Neuronal stem cell (in vitro differentiated cells): ENCODE measurements around the gene ZNF722. TPM values are rescaled to one million over a fixed set of nuclear protein-coding genes. Genes with fewer than 3 reads are reported as not detected.
"Not testable (repeated sequence)": the region's sequence is repeated elsewhere in the genome, so short reads cannot be mapped to it uniquely, and the experiment has no call there.

Experiments used
- DNase-seq: peaks from one replicate; pipeline ENCODE4 v3.0.0-alpha.2; 2013; ENCODE audit warnings: low spot score
- H2AFZ ChIP-seq: one replicate; pipeline ENCODE4 v1.6.1; 2013; ENCODE audit warnings: mild to moderate bottlenecking, low read length, inconsistent platforms
- H2AK5ac ChIP-seq: 2 replicates; pipeline ENCODE4 v1.6.1; 2013; ENCODE audit warnings: low read depth, mild to moderate bottlenecking, inconsistent platforms, low read length, moderate library complexity, mixed read lengths
- H2BK120ac ChIP-seq: 2 replicates; pipeline ENCODE4 v1.6.1; 2013; ENCODE audit warnings: low read depth, mild to moderate bottlenecking, inconsistent platforms, low read length, moderate library complexity, mixed read lengths
- H2BK12ac ChIP-seq: one replicate; pipeline ENCODE4 v1.6.1; 2013; ENCODE audit warnings: low read length, inconsistent platforms
- H2BK15ac ChIP-seq: 2 replicates; pipeline ENCODE4 v1.6.1; 2013; ENCODE audit warnings: mild to moderate bottlenecking, low read length, inconsistent platforms, mixed read lengths
- H2BK5ac ChIP-seq: one replicate; pipeline ENCODE4 v1.6.1; 2013; ENCODE audit warnings: inconsistent platforms, mild to moderate bottlenecking, low read length, moderate library complexity
- H3K14ac ChIP-seq: one replicate; pipeline ENCODE4 v1.6.1; 2013; ENCODE audit warnings: low read length, inconsistent platforms
- H3K18ac ChIP-seq: 2 replicates; pipeline ENCODE4 v1.6.1; 2013; ENCODE audit warnings: low read length, inconsistent platforms
- H3K23ac ChIP-seq: 2 replicates; pipeline ENCODE4 v1.6.1; 2013; ENCODE audit warnings: low read depth, mild to moderate bottlenecking, mixed read lengths, low read length, inconsistent platforms; ENCODE audit not compliant: poor library complexity
- H3K27ac ChIP-seq: replicated peaks from 3 replicates; pipeline ENCODE4 v1.5.1; 2013; ENCODE audit warnings: low read length, inconsistent platforms
- H3K27me3 ChIP-seq, 3 experiments: 2 replicates each; pipeline ENCODE4 v1.6.1; 2013; ENCODE audit warnings: low read length in 3 of 3, mild to moderate bottlenecking in 2 of 3, inconsistent platforms in 1 of 3, low read depth in 1 of 3, mixed read lengths in 1 of 3, moderate library complexity in 1 of 3; ENCODE audit not compliant: control insufficient read depth in 3 of 3, insufficient read depth in 3 of 3
- H3K36me3 ChIP-seq, 2 donors: replicated peaks in 1 of 2; 2 replicates each; pipeline ENCODE4 v1.6.1; 2013; ENCODE audit warnings: low read length in 2 of 2; ENCODE audit not compliant: control insufficient read depth in 2 of 2, insufficient read depth in 2 of 2
- H3K4ac ChIP-seq: 2 replicates; pipeline ENCODE4 v1.6.1; 2013; ENCODE audit warnings: inconsistent platforms, mild to moderate bottlenecking, low read length, moderate library complexity
- H3K4me1 ChIP-seq, 2 donors: 1 replicate in 1 of 2; 2 replicates in 1 of 2; pipeline ENCODE4 v1.6.1; 2013; ENCODE audit warnings: low read length in 2 of 2, low read depth in 1 of 2; ENCODE audit not compliant: control insufficient read depth in 2 of 2, insufficient read depth in 1 of 2
- H3K4me2 ChIP-seq: one replicate; pipeline ENCODE4 v1.6.1; 2013; ENCODE audit warnings: mild to moderate bottlenecking, low read length, inconsistent platforms; ENCODE audit not compliant: insufficient read depth, poor library complexity, severe bottlenecking
- H3K4me3 ChIP-seq, 2 donors: 2 replicates each; pipeline ENCODE4 v1.5.1; 2013; ENCODE audit warnings: low read length in 2 of 2, mild to moderate bottlenecking in 2 of 2, inconsistent platforms in 1 of 2, moderate library complexity in 1 of 2
- H3K79me1 ChIP-seq: one replicate; pipeline ENCODE4 v1.6.1; 2013; ENCODE audit warnings: low read depth, mild to moderate bottlenecking, inconsistent platforms, low read length, moderate library complexity
- H3K9ac ChIP-seq: one replicate; pipeline ENCODE4 v1.6.1; 2013; ENCODE audit warnings: mild to moderate bottlenecking, low read depth, low read length, inconsistent platforms; ENCODE audit not compliant: poor library complexity
- H3K9me3 ChIP-seq, 2 donors: replicated peaks in 1 of 2; 2 replicates each; pipeline versions ENCODE3 to v1.6.1; 2013; ENCODE audit warnings: low read length in 2 of 2, mild to moderate bottlenecking in 2 of 2, inconsistent platforms in 1 of 2, low read depth in 1 of 2, mixed read lengths in 1 of 2, moderate library complexity in 1 of 2; ENCODE audit not compliant: control insufficient read depth in 2 of 2, insufficient read depth in 1 of 2
- H4K8ac ChIP-seq: one replicate; pipeline ENCODE4 v1.6.1; 2013; ENCODE audit warnings: low read depth, mild to moderate bottlenecking, inconsistent platforms, low read length, moderate library complexity
- H4K91ac ChIP-seq: one replicate; pipeline ENCODE4 v1.6.1; 2013; ENCODE audit warnings: low read length, low read depth, mild to moderate bottlenecking, inconsistent platforms; ENCODE audit not compliant: poor library complexity
- WGBS, 2 donors: extraction: QIAGEN DNeasy Blood & Tissue Kit; methylation state at CpG; one replicate each; pipeline ENCODE4 v1.1.7; 2013; ENCODE audit warnings: missing lambda C conversion rate in 2 of 2, mixed read lengths in 1 of 2; ENCODE audit not compliant: insufficient read length in 2 of 2, insufficient replicate concordance in 1 of 2; ENCODE audit errors: extremely low coverage in 2 of 2; 5-methylcytosine and 5-hydroxymethylcytosine counted together
- polyA plus RNA-seq, 2 experiments: library from polyadenylated mRNA; stranded (reverse); fragments of 200-250 nt; gene quantifications; one replicate each; pipeline ENCODE4 v1.2.3, GENCODE V29; 2013

The ZNF722 gene
- polyA plus RNA-seq (2013, experiment 1 of 2) = not detected
- polyA plus RNA-seq (2013, experiment 2 of 2) = not detected

DNA sequence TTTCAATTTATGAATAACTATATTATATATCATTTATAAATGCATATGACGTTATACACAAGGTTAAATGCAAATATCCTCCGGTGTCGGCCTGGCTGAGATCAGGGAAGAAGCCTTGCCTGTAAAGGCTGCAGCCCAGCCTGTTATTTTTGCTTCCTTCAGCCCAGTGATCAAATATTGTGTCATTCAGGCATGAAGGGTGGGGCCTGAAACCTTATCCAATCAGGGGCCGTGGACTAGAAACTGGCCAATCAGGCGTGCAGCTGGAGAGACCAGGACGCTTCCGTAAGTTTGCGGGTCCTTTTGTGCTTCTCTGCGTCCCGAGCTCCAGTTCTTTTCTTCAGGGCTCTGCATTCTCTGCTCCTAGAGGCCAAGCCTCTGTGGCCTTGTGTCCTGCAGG lies at the start of gene ZNF722:
ZNF722 (plus strand) TSS at position 301 of the 400 bp plus-strand sequence. CDS start 113 bp downstream, outside the sequence.
- Histone ChIP-seq H3K27ac (no peak within 1 kb of the TSS), H3K9me3 (peaks cover 0 to 1% of the 10 kb centered on the region in 2 donors), H3K4me1 (no peaks in the 10 kb centered on the region), H3K4me3 (no peak within 1 kb of the TSS), H2BK12ac (no peak within 1 kb of the TSS), H2BK15ac (no peak within 1 kb of the TSS), H3K27me3 (no peaks in the 10 kb centered on the region), H3K36me3 (no peaks in the 10 kb centered on the region), H3K9ac (no peak within 1 kb of the TSS), H3K23ac (no peak within 1 kb of the TSS), H2AFZ (no peak within 1 kb of the TSS), H4K8ac (no peak within 1 kb of the TSS), H3K4me2 (no peak within 1 kb of the TSS), H3K4ac (no peak within 1 kb of the TSS), H4K91ac (no peak within 1 kb of the TSS), H2BK5ac (no peak within 1 kb of the TSS), H2BK120ac (no peak within 1 kb of the TSS), H3K14ac (no peak within 1 kb of the TSS), H3K79me1 (no peaks in the 10 kb centered on the region), H2AK5ac (no peak within 1 kb of the TSS), H3K18ac (no peak within 1 kb of the TSS)
- WGBS, 2 donors = no CpG with 5 or more reads among the region's 10 CpGs
- no peak for DNase-seq

DNA sequence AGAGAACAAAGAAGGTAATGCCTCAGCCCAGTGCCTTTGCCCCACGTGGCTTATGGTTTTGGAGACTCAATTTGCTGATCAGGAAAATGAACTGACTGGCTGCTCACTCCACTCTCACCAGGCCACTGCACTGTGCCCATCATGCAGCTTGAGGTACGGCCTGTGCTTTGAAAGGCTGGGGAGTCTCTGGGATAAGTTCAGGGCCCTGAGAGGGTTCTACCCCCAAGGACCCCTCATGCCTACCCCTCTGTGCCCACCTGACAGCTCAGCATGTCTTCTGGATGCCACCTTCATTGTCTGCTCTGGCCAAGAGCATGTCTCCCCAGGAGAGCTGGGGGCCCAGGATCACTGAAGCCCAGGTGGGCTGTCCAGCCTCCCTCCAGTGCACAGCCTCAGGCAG lies 45.5 kb upstream of the ZNF722 start:
- no peak overlapping the region for H2AFZ ChIP-seq
- no peak overlapping the region for H3K14ac ChIP-seq
- no peak overlapping the region for H3K4ac ChIP-seq
- H3K18ac ChIP-seq = no peak overlapping the region
- H2BK15ac ChIP-seq = no peak overlapping the region
- no peak overlapping the region for H3K9ac ChIP-seq
- no peak overlapping the region for H3K23ac ChIP-seq
- H3K4me3 ChIP-seq = no peak overlapping the region
- no peak overlapping the region for H2BK120ac ChIP-seq
- no peak overlapping the region for H2BK12ac ChIP-seq
- H3K36me3 ChIP-seq = no peaks in the 10 kb centered on the region
- no peak overlapping the region for H3K4me2 ChIP-seq
- no peak overlapping the region for H2BK5ac ChIP-seq
- no peak overlapping the region for H3K27ac ChIP-seq
- H3K27me3 ChIP-seq = no peaks in the 10 kb centered on the region
- H2AK5ac ChIP-seq = no peak overlapping the region
- H3K79me1 ChIP-seq = no peaks in the 10 kb centered on the region
- no CpG with 5 or more reads among the region's 2 CpGs for WGBS, 2 donors
- H4K8ac ChIP-seq = no peak overlapping the region
- H3K4me1 ChIP-seq = no peaks in the 10 kb centered on the region
- H3K9me3 ChIP-seq = peaks cover 0 to 34% of the 10 kb centered on the region in 2 donors
- no peak overlapping the region for H4K91ac ChIP-seq
- DNase-seq = no peak

DNA sequence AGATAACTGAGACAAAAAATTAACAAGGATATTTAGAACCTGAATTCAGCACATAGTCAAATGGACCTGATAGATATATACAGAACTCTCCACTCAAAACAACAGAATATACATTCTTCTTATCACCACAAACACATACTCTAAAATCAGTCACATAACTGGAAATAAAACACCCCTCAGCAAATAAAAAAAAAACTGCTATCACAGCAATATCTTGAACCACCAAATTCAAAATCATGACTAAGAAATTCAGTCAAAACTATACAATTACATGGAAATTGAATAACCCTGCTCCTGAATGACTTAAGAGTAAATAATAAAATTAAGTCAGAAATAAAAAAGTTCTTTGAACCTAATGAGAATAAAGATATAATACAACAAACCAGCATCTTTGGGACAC lies 30.0 kb upstream of the ZNF722 start:
- no peaks in the 10 kb centered on the region for H3K27me3 ChIP-seq
- no peak overlapping the region for H3K4ac ChIP-seq
- peaks cover 0 to 13% of the 10 kb centered on the region in 2 donors for H3K9me3 ChIP-seq
- no peak overlapping the region for H2BK5ac ChIP-seq
- H3K79me1 ChIP-seq = no peaks in the 10 kb centered on the region
- no peak overlapping the region for H3K23ac ChIP-seq
- no peak overlapping the region for H4K8ac ChIP-seq
- no peak for DNase-seq
- H3K27ac ChIP-seq = no peak overlapping the region
- H3K9ac ChIP-seq = no peak overlapping the region
- no peak overlapping the region for H2AFZ ChIP-seq
- H2BK120ac ChIP-seq = no peak overlapping the region
- no peak overlapping the region for H3K4me3 ChIP-seq
- H2BK12ac ChIP-seq = no peak overlapping the region
- H3K36me3 ChIP-seq = no peaks in the 10 kb centered on the region
- no peak overlapping the region for H3K14ac ChIP-seq
- no peak overlapping the region for H2BK15ac ChIP-seq
- H3K18ac ChIP-seq = no peak overlapping the region
- H2AK5ac ChIP-seq = no peak overlapping the region
- H3K4me1 ChIP-seq = no peaks in the 10 kb centered on the region
- no peak overlapping the region for H3K4me2 ChIP-seq
- no peak overlapping the region for H4K91ac ChIP-seq

DNA sequence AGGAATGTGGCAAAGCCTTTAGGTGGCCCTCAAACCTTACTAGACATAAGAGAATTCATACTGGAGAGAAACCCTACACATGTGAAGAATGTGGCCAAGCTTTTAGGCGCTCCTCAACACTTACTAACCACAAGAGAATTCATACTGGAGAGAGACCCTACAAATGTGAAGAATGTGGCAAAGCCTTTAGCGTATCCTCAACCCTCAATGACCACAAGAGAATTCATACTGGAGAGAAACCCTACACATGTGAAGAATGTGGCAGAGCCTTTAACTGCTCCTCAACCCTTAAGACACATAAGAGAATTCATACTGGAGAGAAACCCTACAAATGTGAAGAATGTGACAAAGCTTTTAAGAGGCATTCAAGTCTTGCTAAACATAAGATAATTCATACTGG lies 16.8 kb downstream of the ZNF722 start:
- H2BK5ac ChIP-seq, H3K36me3 ChIP-seq, H3K79me1 ChIP-seq, H3K9ac ChIP-seq, H3K9me3 ChIP-seq, H3K27me3 ChIP-seq, H3K4me1 ChIP-seq, H2AK5ac ChIP-seq, H3K4me2 ChIP-seq, H3K18ac ChIP-seq, H4K8ac ChIP-seq, H2BK12ac ChIP-seq, H2BK15ac ChIP-seq, H3K4me3 ChIP-seq, H4K91ac ChIP-seq, H2AFZ ChIP-seq, H3K14ac ChIP-seq, DNase-seq, H3K4ac ChIP-seq, H3K27ac ChIP-seq, H3K23ac ChIP-seq, H2BK120ac ChIP-seq: not testable (repeated sequence)
- WGBS, 2 donors = no CpG with 5 or more reads among the region's 2 CpGs
